Measurements from ENCODE around the gene HDAC9. TPM values are rescaled to one million over a fixed set of nuclear protein-coding genes. Genes with fewer than 3 reads are reported as not detected.

The HDAC9 gene
- total and polyA plus RNA-seq, 2 of the 13 experiments (the other 11 are each of a cell fraction or from before 2014, with no cell fraction given), result 0.05 to 0.07 TPM

DNA sequence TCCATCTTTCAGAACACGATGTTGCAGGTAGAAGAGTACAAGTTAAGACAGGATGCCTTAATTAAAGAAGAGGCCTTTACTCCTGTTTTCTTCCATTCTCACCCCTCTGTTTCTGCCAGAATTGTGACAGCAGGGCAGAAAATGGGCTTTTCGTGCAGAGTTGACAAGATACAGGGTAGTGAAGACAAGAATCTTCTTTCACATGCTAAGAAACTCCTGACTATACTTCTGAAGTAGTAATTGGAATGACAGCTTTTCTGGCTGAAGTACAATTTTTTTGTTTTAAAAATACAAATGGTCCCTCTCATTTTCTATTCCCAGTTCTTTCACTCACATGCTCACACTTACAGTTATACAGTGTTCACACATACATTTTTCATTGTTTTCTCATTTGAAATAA is 22.1 kb downstream of the HDAC9 start:
- no peak overlapping the region for H2AFZ ChIP-seq (ENCODE audit: low read length)
- H3K4me3 ChIP-seq (replicated peaks in 1 of 3; ENCODE audit: insufficient read depth in 1 of 3, low read depth in 2 of 3, low read length in 3 of 3), result no peak overlapping the region
- H3K9ac ChIP-seq (ENCODE audit: insufficient read depth, low read depth, low read length), result no peak overlapping the region
- no peaks in the 10 kb centered on the region for H3K36me3 ChIP-seq (replicated peaks in 1 of 2; ENCODE audit: control insufficient read depth in 1 of 2, insufficient read depth in 2 of 2, low read length in 2 of 2)
- no peaks in the 10 kb centered on the region for H3K9me3 ChIP-seq (ENCODE audit: low read length)
- H3K4me1 ChIP-seq (ENCODE audit: insufficient read depth, low read length), result no peaks in the 10 kb centered on the region
- H4K20me1 ChIP-seq (ENCODE audit: insufficient read depth, low read length), result no peaks in the 10 kb centered on the region
- TF ChIP-seq ZFP36L2 (CRISPR knock-in tag; IDR thresholded peaks at IDR 0.05) (no peak), PCBP2 (optimal IDR thresholded peaks at IDR 0.05; ENCODE audit: low read depth, low read length, poor library complexity, severe bottlenecking) (no peak), NFIB (CRISPR knock-in tag; IDR thresholded peaks at IDR 0.05; ENCODE audit: borderline replicate concordance) (no peak), DR1 (CRISPR knock-in tag; IDR thresholded peaks at IDR 0.05) (no peak), TP53 (CRISPR knock-in tag; conservative IDR thresholded peaks at IDR 0.05) (no peak), ZNF12 (CRISPR knock-in tag; IDR thresholded peaks at IDR 0.05) (no peak), RARG (CRISPR knock-in tag; IDR thresholded peaks at IDR 0.05; ENCODE audit: low read depth) (no peak), ARID2 (CRISPR knock-in tag; IDR thresholded peaks at IDR 0.05; ENCODE audit: borderline replicate concordance) (no peak), ZNF343 (CRISPR knock-in tag; IDR thresholded peaks at IDR 0.05) (no peak), MIER2 (CRISPR knock-in tag; IDR thresholded peaks at IDR 0.05) (no peak), NONO (IDR thresholded peaks at IDR 0.05) (no peak), NONO (CRISPR knock-in tag; conservative IDR thresholded peaks at IDR 0.05) (no peak), ZNF260 (CRISPR knock-in tag; IDR thresholded peaks at IDR 0.05; ENCODE audit: borderline replicate concordance, low read depth) (no peak), KDM6A (CRISPR knock-in tag; IDR thresholded peaks at IDR 0.05; ENCODE audit: low read depth) (no peak), NFKBIZ (CRISPR knock-in tag; IDR thresholded peaks at IDR 0.05) (no peak), IKZF1 (IDR thresholded peaks at IDR 0.05) (no peak)
- TF ChIP-seq, protein P1, sequence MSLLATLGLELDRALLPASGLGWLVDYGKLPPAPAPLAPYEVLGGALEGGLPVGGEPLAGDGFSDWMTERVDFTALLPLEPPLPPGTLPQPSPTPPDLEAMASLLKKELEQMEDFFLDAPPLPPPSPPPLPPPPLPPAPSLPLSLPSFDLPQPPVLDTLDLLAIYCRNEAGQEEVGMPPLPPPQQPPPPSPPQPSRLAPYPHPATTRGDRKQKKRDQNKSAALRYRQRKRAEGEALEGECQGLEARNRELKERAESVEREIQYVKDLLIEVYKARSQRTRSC (CRISPR knock-in tag; IDR thresholded peaks at IDR 0.05; ENCODE audit: low read depth), result no peak
- TF ChIP-seq, protein P2, sequence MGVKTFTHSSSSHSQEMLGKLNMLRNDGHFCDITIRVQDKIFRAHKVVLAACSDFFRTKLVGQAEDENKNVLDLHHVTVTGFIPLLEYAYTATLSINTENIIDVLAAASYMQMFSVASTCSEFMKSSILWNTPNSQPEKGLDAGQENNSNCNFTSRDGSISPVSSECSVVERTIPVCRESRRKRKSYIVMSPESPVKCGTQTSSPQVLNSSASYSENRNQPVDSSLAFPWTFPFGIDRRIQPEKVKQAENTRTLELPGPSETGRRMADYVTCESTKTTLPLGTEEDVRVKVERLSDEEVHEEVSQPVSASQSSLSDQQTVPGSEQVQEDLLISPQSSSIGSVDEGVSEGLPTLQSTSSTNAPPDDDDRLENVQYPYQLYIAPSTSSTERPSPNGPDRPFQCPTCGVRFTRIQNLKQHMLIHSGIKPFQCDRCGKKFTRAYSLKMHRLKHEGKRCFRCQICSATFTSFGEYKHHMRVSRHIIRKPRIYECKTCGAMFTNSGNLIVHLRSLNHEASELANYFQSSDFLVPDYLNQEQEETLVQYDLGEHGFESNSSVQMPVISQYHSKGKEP (CRISPR knock-in tag; IDR thresholded peaks at IDR 0.05), result no peak
- TF ChIP-seq, protein P3, sequence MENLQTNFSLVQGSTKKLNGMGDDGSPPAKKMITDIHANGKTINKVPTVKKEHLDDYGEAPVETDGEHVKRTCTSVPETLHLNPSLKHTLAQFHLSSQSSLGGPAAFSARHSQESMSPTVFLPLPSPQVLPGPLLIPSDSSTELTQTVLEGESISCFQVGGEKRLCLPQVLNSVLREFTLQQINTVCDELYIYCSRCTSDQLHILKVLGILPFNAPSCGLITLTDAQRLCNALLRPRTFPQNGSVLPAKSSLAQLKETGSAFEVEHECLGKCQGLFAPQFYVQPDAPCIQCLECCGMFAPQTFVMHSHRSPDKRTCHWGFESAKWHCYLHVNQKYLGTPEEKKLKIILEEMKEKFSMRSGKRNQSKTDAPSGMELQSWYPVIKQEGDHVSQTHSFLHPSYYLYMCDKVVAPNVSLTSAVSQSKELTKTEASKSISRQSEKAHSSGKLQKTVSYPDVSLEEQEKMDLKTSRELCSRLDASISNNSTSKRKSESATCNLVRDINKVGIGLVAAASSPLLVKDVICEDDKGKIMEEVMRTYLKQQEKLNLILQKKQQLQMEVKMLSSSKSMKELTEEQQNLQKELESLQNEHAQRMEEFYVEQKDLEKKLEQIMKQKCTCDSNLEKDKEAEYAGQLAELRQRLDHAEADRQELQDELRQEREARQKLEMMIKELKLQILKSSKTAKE (CRISPR knock-in tag; IDR thresholded peaks at IDR 0.05; ENCODE audit: borderline replicate concordance), result no peak
- TF ChIP-seq, protein P4, sequence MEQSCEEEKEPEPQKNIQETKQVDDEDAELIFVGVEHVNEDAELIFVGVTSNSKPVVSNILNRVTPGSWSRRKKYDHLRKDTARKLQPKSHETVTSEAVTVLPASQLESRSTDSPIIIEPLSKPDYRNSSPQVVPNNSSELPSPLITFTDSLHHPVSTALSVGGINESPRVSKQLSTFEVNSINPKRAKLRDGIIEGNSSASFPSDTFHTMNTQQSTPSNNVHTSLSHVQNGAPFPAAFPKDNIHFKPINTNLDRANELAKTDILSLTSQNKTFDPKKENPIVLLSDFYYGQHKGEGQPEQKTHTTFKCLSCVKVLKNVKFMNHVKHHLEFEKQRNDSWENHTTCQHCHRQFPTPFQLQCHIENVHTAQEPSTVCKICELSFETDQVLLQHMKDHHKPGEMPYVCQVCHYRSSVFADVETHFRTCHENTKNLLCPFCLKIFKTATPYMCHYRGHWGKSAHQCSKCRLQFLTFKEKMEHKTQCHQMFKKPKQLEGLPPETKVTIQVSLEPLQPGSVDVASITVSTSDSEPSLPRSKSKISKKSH (CRISPR knock-in tag; IDR thresholded peaks at IDR 0.05; ENCODE audit: borderline replicate concordance), result no peak
- no TSS peak for BruUV-seq (replicated peaks)
- no peaks in the 10 kb centered on the region for H3K79me2 ChIP-seq (ENCODE audit: insufficient read depth, low read length)
- DNase-seq (ENCODE audit: low spot score) (no peak), ATAC-seq (no peak), FAIRE-seq (no peak)
- ChIA-PET POLR2A (no interaction called here), CTCF (ENCODE audit: low intra/inter-chr PET ratio, low total read pairs) (no interaction called here)
- intact Hi-C loops (cut with micrococcal nuclease; ENCODE audit: unreplicated experiment) (no loop called here), in situ Hi-C loops (cut with HindIII; ENCODE audit: extremely low pct_ligation_motif_present, low pct_unique_long_range_greater_than_20kb) (no loop called here)
- H3K27me3 ChIP-seq (ENCODE audit: control insufficient read depth in 1 of 2, insufficient read depth in 2 of 2, low read length in 2 of 2), result no peaks in the 10 kb centered on the region
- H3K27ac ChIP-seq (ENCODE audit: extremely low read length, insufficient read depth, low read length), result no peak overlapping the region
- H3K4me2 ChIP-seq (ENCODE audit: low read depth, low read length), result no peak overlapping the region
- 7% methylated on average over 2 of the region's 2 CpGs for whole genome bisulfite sequencing (ENCODE audit: low lambda C conversion rate)
